Measurements from ENCODE around the gene TAS2R4.
"Not testable (repeated sequence)": the region's sequence is repeated elsewhere in the genome, so short reads cannot be mapped to it uniquely, and the experiment has no call there.

The TAS2R4 gene

GRCh38 chr7:141738592-141739013 is 37.9 kb upstream of the TAS2R4 start:
- TF ChIP-seq CTCF (IDR thresholded peaks at IDR 0.05; ENCODE audit: borderline replicate concordance, control extremely low read depth, extremely low read depth, insufficient read depth, missing control alignments): no peak
- no peak for DNase-seq (ENCODE audit: low spot score)
- in situ Hi-C loops (cut with MboI; ENCODE audit: low sequenced_read_pairs, unreplicated experiment): loop anchor here (10.0 kb wide), 1 partner anchor 84 kb away; no protein-coding TSS in a partner anchor

GRCh38 chr7:141739250-141739649 is 37.2 kb upstream of the TAS2R4 start:
- TF ChIP-seq CTCF (IDR thresholded peaks at IDR 0.05; ENCODE audit: borderline replicate concordance, control extremely low read depth, extremely low read depth, insufficient read depth, missing control alignments): no peak
- in situ Hi-C loops (cut with MboI; ENCODE audit: low sequenced_read_pairs, unreplicated experiment): loop anchor here (10.0 kb wide), 1 partner anchor 84 kb away; no protein-coding TSS in a partner anchor
- DNase-seq (ENCODE audit: low spot score): no peak

- TF ChIP-seq CTCF (IDR thresholded peaks at IDR 0.05; ENCODE audit: borderline replicate concordance, control extremely low read depth, extremely low read depth, insufficient read depth, missing control alignments): no peak
- no peak for DNase-seq (ENCODE audit: low spot score)
- in situ Hi-C loops (cut with MboI; ENCODE audit: low sequenced_read_pairs, unreplicated experiment): no loop called here
Measured at GRCh38 chr7:141742229-141742628, 34.2 kb upstream of the TAS2R4 start.

GRCh38 chr7:141744131-141744530 is 32.3 kb upstream of the TAS2R4 start:
- in situ Hi-C loops (cut with MboI; ENCODE audit: low sequenced_read_pairs, unreplicated experiment): no loop called here
- no peak for TF ChIP-seq CTCF (IDR thresholded peaks at IDR 0.05; ENCODE audit: borderline replicate concordance, control extremely low read depth, extremely low read depth, insufficient read depth, missing control alignments)

GRCh38 chr7:141748396-141748795 is 28.1 kb upstream of the TAS2R4 start:
- DNase-seq (ENCODE audit: low spot score): no peak
- in situ Hi-C loops (cut with MboI; ENCODE audit: low sequenced_read_pairs, unreplicated experiment): no loop called here
- no peak for TF ChIP-seq CTCF (IDR thresholded peaks at IDR 0.05; ENCODE audit: borderline replicate concordance, control extremely low read depth, extremely low read depth, insufficient read depth, missing control alignments)

More at GRCh38 chr7:141744131-141744530, 32.3 kb upstream of the TAS2R4 start:
- DNase-seq (ENCODE audit: low spot score): no peak

GRCh38 chr7:141751904-141752303 is 24.6 kb upstream of the TAS2R4 start:
- DNase-seq (ENCODE audit: low spot score); in situ Hi-C loops (cut with MboI; ENCODE audit: low sequenced_read_pairs, unreplicated experiment): not testable (repeated sequence)

GRCh38 chr7:141752634-141753033 is 23.8 kb upstream of the TAS2R4 start:
- in situ Hi-C loops (cut with MboI; ENCODE audit: low sequenced_read_pairs, unreplicated experiment): no loop called here
- no peak for TF ChIP-seq CTCF (IDR thresholded peaks at IDR 0.05; ENCODE audit: borderline replicate concordance, control extremely low read depth, extremely low read depth, insufficient read depth, missing control alignments)

More at GRCh38 chr7:141752634-141753033, 23.8 kb upstream of the TAS2R4 start:
- DNase-seq (ENCODE audit: low spot score): no peak

All from GM13976 (cell line).